ENCODE data around the gene ZNF557. TPM values are rescaled to one million over a fixed set of nuclear protein-coding genes. Genes with fewer than 3 reads are reported as not detected.

ZNF557 gene
- total RNA-seq, 1 donor from 2014 or later = 22.6 TPM

DNA sequence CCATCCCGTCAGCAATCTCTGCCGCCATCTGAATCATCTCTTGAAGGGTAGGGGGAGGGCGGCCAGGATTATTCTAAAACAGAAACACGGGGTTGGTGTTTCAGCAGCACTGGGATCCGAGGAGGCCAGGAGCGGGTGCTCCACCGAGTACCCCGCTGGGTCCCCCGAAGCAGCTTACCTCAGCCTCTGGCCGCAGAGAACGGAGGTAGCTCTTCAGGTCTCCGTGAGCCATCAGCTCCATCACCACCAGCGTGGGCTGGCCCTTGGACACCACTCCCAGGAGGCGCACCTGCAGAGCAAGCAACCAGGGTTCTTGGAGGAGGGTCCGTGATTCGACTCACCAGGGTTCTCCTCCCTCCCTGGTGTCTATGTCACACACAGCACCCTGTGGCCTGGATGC lies 53.2 kb downstream of the ZNF557 start:
- H3K36me3 Mint-ChIP-seq (ENCODE audit: low read depth) = no peaks in the 10 kb centered on the region
- H3K27me3 Mint-ChIP-seq = no peaks in the 10 kb centered on the region
- TF ChIP-seq, protein P1, sequence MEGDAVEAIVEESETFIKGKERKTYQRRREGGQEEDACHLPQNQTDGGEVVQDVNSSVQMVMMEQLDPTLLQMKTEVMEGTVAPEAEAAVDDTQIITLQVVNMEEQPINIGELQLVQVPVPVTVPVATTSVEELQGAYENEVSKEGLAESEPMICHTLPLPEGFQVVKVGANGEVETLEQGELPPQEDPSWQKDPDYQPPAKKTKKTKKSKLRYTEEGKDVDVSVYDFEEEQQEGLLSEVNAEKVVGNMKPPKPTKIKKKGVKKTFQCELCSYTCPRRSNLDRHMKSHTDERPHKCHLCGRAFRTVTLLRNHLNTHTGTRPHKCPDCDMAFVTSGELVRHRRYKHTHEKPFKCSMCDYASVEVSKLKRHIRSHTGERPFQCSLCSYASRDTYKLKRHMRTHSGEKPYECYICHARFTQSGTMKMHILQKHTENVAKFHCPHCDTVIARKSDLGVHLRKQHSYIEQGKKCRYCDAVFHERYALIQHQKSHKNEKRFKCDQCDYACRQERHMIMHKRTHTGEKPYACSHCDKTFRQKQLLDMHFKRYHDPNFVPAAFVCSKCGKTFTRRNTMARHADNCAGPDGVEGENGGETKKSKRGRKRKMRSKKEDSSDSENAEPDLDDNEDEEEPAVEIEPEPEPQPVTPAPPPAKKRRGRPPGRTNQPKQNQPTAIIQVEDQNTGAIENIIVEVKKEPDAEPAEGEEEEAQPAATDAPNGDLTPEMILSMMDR (IDR thresholded peaks at IDR 0.05) = no peak
- intact Hi-C loops (cut with micrococcal nuclease) = no loop called here
- no peaks in the 10 kb centered on the region for H3K4me1 Mint-ChIP-seq
- ATAC-seq (ENCODE audit: low read depth) (no peak), DNase-seq (no peak)
- ChIA-PET CTCF (no interaction called here), POLR2A (no interaction called here)
- H3K9me3 Mint-ChIP-seq = peaks cover 7% of the 10 kb centered on the region
- no peak overlapping the region for H3K4me3 Mint-ChIP-seq
- no peak overlapping the region for H3K27ac Mint-ChIP-seq

DNA sequence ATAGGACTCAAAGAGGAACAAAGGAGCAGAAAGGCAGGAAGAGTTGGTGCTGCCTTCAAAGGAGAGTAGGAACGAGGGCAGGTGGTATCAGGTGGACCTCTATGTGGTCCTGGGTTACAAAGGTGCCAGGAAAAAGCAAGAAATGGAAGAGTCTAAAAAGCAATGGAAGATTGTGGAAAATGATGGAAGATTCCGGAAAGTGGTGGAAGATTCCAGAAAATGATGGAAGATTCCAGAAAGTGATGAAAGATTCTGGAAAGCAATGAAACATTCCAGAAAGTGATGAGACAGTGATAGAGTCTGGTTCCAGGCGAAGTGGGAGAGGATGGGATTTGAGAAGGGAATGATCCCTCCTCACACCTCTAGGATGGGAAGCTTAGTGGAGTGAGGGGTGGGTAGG lies 55.3 kb downstream of the ZNF557 start:
- Mint-ChIP-seq H3K4me1 (no peaks in the 10 kb centered on the region), H3K27ac (no peak overlapping the region), H3K27me3 (no peaks in the 10 kb centered on the region), H3K4me3 (no peak overlapping the region), H3K9me3 (peaks cover 7% of the 10 kb centered on the region), H3K36me3 (ENCODE audit: low read depth) (no peaks in the 10 kb centered on the region)
- TF ChIP-seq, protein P1 (IDR thresholded peaks at IDR 0.05) = no peak
- intact Hi-C loops (cut with micrococcal nuclease) = no loop called here
- no peak for ATAC-seq (ENCODE audit: low read depth)
- ChIA-PET CTCF (no interaction called here), POLR2A (no interaction called here)
- DNase-seq = no peak

DNA sequence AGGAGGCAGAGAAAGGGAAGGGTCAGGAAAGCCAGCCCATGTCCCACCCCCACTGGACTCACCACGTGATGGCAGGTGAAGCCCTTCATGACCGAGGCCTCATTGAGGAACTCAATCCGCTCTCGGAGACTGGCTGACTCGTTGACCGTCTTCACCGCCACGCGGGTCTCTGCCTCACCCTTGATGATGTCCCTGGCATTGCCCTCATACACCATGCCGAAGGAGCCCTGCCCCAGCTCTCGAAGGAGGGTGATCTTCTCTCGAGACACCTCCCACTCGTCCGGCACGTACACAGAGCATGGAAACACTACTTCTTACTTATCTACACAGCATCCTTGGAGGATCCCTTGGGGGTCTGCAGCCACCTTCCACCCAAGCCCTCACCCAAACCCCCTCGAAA lies 55.7 kb downstream of the ZNF557 start:
- Mint-ChIP-seq H3K27ac (no peak overlapping the region), H3K36me3 (ENCODE audit: low read depth) (no peaks in the 10 kb centered on the region), H3K4me1 (no peaks in the 10 kb centered on the region), H3K4me3 (no peak overlapping the region), H3K9me3 (peaks cover 10% of the 10 kb centered on the region), H3K27me3 (no peaks in the 10 kb centered on the region)
- ATAC-seq (ENCODE audit: low read depth) (no peak), DNase-seq (no peak)
- ChIA-PET CTCF (no interaction called here), POLR2A (no interaction called here)
- TF ChIP-seq, protein P1 (IDR thresholded peaks at IDR 0.05) = no peak
- intact Hi-C loops (cut with micrococcal nuclease) = no loop called here

DNA sequence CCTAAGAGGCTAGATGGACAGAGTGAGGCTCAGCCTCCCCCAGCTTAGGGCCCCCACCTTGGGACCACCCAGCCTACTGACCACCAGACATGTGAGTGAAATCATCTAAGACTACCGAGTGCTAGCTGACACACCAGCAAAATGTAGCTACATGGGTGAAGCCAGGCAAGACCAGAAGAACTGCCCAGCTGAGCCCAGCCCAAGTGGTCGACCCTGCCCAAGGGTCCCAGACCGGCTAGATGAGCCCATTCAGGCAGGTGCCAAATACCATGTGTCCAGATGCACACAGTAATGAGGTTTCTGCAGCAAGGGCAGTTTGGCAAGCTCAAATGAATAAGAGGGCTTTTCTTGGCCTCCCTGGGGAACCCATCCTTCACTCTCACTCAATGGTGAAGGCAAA lies 56.6 kb downstream of the ZNF557 start:
- no peaks in the 10 kb centered on the region for H3K27me3 Mint-ChIP-seq
- intact Hi-C loops (cut with micrococcal nuclease) = no loop called here
- POLR2A ChIA-PET = no interaction called here

DNA sequence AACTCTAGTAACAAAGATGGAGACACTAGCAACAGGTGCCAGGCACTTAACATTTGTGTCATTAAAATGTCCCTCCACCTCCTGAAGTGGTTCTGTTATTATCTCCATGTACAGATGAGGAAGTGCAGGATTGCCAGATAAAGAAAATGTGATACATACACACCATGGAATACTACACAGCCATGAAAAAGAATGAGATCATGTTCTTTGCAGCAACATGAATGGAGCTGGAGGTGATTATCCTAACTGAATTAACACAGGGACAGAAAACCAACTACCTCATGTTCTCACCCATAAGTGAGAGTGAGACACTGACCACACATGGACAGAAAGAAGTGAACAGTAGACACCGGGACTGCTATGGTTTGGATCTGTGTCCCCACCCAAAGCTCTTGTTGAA lies 60.5 kb downstream of the ZNF557 start:
- POLR2A ChIA-PET = no interaction called here
- DNase-seq = no peak

More for the DNA sequence above, 56.6 kb downstream of the ZNF557 start:
- Mint-ChIP-seq H3K36me3 (ENCODE audit: low read depth) (no peaks in the 10 kb centered on the region), H3K27ac (no peak overlapping the region), H3K9me3 (peaks cover 10% of the 10 kb centered on the region), H3K4me1 (no peaks in the 10 kb centered on the region), H3K4me3 (no peak overlapping the region)
- TF ChIP-seq, protein P1 (IDR thresholded peaks at IDR 0.05) = no peak
- DNase-seq = no peak
- CTCF ChIA-PET = no interaction called here
- no peak for ATAC-seq (ENCODE audit: low read depth)

More for the DNA sequence above, 60.5 kb downstream of the ZNF557 start:
- peaks cover 7% of the 10 kb centered on the region for H3K9me3 Mint-ChIP-seq
- TF ChIP-seq, protein P1 (IDR thresholded peaks at IDR 0.05) = no peak
- no peak for ATAC-seq (ENCODE audit: low read depth)
- no peaks in the 10 kb centered on the region for H3K4me1 Mint-ChIP-seq
- intact Hi-C loops (cut with micrococcal nuclease) = no loop called here
- peaks cover 2% of the 10 kb centered on the region for H3K27me3 Mint-ChIP-seq
- no peaks in the 10 kb centered on the region for H3K36me3 Mint-ChIP-seq (ENCODE audit: low read depth)
- no peak overlapping the region for H3K4me3 Mint-ChIP-seq
- no peak overlapping the region for H3K27ac Mint-ChIP-seq
- CTCF ChIA-PET = no interaction called here
